GM12865 (cell line): Measurements from ENCODE around the gene PALLD.
"Not testable (repeated sequence)": the region's sequence is repeated elsewhere in the genome, so short reads cannot be mapped to it uniquely, and the experiment has no call there.

Experiments
- DNase-seq: peaks from one replicate; pipeline ENCODE4 v3.0.0; 2010; ENCODE audit warnings: low read depth
- H3K4me3 ChIP-seq: 2 replicates; pipeline ENCODE4 v1.5.1; 2011; ENCODE audit warnings: mild to moderate bottlenecking, low read depth, low read length, control low read depth
- TF ChIP-seq, protein P1 (sequence below): IDR thresholded peaks from 2 replicates; pipeline ENCODE4 v1.5.1; 2011; ENCODE audit warnings: low read length, control low read depth, low read depth, inconsistent platforms; ENCODE audit not compliant: insufficient read depth; ENCODE audit errors: missing control alignments

Gene PALLD

DNA sequence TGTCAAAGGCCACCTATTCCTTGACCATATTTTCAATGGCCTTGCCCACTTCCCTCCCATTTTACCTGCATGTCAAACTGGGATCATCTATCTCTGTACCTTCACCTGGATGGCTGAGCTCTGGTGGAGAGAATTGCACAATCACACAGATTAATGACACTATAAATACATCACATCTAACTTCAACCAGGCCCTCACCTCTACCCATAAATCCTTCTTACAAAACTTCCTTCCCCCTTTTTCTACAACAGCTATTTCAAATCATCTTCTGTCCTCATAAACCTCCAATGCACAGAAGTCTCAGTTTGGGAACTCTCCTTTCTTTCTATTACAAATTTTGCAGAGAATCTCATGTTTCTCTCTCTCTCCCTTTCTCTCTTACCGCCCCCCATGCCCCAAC lies 9.2 kb downstream of the PALLD start:
- TF ChIP-seq, protein P1, sequence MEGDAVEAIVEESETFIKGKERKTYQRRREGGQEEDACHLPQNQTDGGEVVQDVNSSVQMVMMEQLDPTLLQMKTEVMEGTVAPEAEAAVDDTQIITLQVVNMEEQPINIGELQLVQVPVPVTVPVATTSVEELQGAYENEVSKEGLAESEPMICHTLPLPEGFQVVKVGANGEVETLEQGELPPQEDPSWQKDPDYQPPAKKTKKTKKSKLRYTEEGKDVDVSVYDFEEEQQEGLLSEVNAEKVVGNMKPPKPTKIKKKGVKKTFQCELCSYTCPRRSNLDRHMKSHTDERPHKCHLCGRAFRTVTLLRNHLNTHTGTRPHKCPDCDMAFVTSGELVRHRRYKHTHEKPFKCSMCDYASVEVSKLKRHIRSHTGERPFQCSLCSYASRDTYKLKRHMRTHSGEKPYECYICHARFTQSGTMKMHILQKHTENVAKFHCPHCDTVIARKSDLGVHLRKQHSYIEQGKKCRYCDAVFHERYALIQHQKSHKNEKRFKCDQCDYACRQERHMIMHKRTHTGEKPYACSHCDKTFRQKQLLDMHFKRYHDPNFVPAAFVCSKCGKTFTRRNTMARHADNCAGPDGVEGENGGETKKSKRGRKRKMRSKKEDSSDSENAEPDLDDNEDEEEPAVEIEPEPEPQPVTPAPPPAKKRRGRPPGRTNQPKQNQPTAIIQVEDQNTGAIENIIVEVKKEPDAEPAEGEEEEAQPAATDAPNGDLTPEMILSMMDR = no peak
- DNase-seq = no peak
- H3K4me3 ChIP-seq = no peak overlapping the region

DNA sequence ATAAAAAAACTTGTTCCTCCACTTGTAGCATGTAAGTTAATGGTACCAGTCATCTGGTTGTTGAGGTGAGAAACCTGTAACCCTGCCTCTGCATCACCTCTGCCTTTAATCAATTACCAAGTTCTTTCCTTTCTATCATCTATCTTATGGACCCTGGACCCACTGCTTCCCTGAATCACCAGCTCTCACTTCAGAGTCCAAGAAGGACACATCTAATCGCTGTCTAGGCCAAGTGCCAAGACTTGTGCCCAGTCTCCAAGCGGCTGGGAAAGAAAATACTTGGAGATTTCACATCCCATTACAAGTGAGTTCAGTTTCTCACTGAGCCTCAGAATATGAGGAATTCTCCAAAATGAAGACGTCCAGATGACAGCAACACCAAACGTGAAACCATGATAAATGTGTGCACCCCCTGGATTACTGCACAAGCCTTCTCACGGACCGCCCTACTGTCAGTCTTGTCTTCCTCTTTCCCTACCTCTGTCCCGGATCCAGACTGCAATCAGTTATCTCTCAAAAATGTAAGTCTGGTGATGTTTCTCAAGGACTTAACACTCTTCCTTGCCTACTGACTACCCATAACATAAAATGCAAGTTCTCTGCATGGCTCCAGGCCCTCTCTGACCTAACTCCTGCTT lies 10.4 kb downstream of the PALLD start:
- H3K4me3 ChIP-seq = no peak overlapping the region
- no peak for DNase-seq
- TF ChIP-seq, protein P1 = no peak

DNA sequence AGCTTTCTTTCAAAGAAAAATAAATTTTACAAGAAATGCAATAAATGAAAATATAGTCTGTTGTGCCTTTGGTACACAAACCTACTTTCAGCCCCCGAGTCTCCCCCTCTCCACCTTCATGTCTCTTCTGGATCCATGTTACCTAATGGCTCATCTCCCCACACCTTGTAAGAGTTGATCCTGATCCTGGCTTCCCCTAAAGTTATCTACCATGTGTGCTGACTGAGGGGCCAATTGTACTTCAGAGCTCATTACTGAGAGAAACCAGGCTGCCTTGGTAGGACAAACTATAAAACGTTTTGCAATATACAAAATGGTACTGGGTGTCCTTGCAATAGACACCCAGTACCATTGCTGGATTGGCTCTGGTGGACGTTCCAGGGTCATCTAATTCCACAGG lies 11.8 kb downstream of the PALLD start:
- TF ChIP-seq, protein P1 = no peak
- no peak for DNase-seq
- no peak overlapping the region for H3K4me3 ChIP-seq

DNA sequence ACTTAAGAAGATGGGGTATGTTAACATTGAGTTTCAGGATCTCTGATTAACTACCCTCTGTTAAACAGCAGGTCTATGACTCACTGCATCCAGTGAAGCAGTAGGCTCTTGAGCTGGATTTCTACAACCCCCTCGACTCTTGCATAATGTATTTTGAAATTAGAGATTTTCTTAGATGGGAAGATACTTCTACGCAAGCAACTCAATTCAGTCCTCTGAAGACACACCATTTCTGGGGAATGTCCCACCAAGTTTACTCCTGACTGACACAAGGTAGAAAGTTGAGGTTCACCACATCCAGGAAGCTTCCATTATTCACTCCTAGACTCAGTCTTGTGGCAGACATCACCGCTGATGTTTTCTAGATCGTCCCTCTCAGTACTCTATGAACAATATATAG lies 12.9 kb downstream of the PALLD start:
- TF ChIP-seq, protein P1 = no peak
- H3K4me3 ChIP-seq = no peak overlapping the region
- no peak for DNase-seq

DNA sequence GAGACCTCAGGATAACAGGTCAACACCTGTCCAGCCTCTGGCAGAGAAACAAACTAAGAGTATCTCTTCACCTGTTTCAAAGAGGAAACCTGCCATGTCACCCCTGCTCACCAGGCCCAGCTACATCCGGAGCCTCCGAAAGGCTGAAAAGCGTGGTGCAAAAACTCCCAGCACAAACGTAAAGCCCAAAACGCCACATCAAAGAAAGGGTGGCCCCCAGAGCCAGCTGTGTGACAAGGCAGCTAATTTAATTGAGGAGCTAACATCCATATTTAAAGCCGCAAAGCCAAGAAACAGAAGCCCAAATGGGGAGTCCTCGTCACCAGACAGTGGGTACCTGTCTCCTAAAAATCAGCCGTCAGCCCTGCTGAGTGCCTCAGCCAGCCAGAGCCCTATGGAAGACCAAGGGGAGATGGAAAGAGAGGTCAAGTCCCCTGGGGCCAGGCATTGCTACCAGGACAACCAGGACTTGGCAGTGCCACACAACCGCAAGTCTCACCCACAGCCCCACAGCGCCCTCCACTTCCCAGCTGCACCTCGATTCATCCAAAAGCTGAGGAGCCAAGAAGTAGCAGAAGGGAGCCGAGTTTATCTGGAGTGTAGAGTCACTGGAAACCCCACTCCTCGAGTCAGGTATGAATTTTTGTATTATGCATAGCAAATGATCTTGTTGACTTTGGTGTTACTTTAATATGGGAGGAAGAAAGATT lies 15.1 kb downstream of the PALLD start:
- no peak overlapping the region for H3K4me3 ChIP-seq
- DNase-seq = no peak
- TF ChIP-seq, protein P1 = no peak

DNA sequence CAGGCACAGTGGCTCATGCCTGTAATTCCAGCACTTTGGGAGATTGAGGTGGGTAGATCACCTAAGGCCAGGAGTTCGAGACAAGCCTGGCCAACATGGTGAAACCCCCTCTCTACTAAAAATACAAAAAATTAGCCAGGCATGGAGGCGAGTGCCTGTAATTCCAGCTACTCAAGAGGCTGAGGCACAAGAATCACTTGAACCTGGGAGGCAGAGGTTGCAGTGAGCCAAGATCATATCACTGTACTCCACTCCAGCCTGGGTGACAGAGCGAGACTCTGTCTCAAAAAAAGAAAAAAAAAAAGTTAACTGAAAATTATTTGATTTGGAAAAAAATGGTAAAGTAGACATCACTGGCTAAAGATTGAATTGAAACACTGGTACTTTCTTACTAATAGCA lies 17.0 kb downstream of the PALLD start:
- H3K4me3 ChIP-seq, DNase-seq: not testable (repeated sequence)

DNA sequence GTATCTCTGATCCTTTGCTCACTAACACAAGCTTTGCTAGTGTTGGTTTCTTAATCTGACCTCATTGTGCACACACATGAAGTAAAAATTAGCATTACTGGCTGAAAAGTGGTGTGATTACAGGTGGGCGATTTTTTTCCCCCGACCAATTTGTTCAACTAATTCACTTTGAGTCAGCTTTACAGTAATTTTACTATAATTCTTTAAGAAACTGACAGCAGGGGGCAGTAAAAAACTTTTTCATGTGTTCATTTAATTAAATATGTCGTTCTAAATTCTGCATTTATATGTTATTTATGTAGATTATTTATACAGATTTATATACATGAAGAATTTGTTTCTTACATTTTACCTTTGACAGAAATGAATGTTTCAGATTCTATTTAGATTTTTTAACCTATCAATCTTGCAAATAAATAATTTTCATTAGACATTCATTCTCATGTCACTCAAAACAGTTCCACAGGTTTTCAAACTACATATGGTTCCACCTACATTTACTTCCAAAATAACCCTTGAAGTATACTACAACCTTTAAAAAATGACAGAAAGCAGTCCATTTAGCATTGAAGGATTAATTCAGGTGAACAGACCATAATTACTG lies 17.5 kb downstream of the PALLD start:
- peak; percentile 15 for DNase-seq
- TF ChIP-seq, protein P1 = no peak
- no peak overlapping the region for H3K4me3 ChIP-seq
